ENCODE data around the gene LRMDA. TPM values are rescaled to one million over a fixed set of nuclear protein-coding genes. Genes with fewer than 3 reads are reported as not detected.
"Not testable (repeated sequence)": the region's sequence is repeated elsewhere in the genome, so short reads cannot be mapped to it uniquely, and the experiment has no call there.

Gene LRMDA
- total RNA-seq, 4 donors from 2014 or later, result 1.5 to 15.7 (median 4.6) TPM

DNA sequence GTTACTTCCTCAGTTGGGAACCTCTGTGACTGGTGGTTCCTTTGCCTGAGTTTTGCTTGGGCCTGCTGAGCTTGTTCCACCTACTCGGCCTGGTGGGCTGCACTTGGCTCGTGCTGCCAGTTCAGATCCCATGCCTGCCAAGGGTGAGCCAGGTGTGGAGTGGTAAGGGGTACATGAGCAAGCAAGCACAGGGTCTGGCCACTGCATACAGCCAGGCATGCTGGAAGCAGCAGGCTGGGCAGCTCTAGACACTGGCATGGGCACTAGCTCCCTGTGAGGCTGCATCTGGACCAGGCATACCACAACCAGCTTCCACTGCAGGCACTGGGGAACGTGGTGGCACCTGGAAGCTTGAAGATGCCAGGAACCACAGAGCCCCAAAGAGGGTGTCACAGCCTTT, 624.0 kb downstream of the LRMDA start:
- H3K9me3 ChIP-seq, result no peaks in the 10 kb centered on the region
- TF ChIP-seq, protein P1, sequence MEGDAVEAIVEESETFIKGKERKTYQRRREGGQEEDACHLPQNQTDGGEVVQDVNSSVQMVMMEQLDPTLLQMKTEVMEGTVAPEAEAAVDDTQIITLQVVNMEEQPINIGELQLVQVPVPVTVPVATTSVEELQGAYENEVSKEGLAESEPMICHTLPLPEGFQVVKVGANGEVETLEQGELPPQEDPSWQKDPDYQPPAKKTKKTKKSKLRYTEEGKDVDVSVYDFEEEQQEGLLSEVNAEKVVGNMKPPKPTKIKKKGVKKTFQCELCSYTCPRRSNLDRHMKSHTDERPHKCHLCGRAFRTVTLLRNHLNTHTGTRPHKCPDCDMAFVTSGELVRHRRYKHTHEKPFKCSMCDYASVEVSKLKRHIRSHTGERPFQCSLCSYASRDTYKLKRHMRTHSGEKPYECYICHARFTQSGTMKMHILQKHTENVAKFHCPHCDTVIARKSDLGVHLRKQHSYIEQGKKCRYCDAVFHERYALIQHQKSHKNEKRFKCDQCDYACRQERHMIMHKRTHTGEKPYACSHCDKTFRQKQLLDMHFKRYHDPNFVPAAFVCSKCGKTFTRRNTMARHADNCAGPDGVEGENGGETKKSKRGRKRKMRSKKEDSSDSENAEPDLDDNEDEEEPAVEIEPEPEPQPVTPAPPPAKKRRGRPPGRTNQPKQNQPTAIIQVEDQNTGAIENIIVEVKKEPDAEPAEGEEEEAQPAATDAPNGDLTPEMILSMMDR (IDR thresholded peaks at IDR 0.05), result no peak
- TF ChIP-seq POLR2A (IDR thresholded peaks at IDR 0.05), result no peak
- intact Hi-C loops (cut with DNase I; ENCODE audit: low total_unique reads), result no loop called here
- no peaks in the 10 kb centered on the region for H3K36me3 ChIP-seq
- no peaks in the 10 kb centered on the region for H3K4me1 ChIP-seq
- DNase-seq, result no peak
- no peaks in the 10 kb centered on the region for H3K27me3 ChIP-seq
- no peak overlapping the region for H3K27ac ChIP-seq
- no peak overlapping the region for H3K4me3 ChIP-seq

DNA sequence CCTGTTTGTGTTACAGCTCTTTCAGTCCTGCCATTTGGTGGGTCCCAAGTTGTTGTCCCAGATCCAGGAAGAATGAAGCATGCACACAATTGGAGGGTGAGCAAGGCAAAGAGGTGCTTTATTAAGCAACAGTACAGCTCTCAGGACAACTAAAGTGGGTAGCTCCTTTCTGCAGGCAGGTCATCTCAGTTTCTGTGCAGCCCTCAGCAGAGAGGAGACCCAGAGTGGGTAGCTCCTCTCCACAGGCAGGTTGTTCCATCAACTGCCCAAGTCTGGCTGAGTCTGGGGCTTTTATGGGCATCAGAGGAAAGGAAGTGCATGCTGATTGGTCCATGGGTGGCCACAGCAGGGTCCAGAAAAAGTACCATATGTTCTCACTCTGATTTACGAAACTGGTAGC, 624.5 kb downstream of the LRMDA start:
- Histone ChIP-seq H3K4me1 (no peaks in the 10 kb centered on the region), H3K9me3 (no peaks in the 10 kb centered on the region), H3K27me3 (no peaks in the 10 kb centered on the region), H3K27ac (no peak overlapping the region), H3K4me3 (no peak overlapping the region), H3K36me3 (no peaks in the 10 kb centered on the region)
- intact Hi-C loops (cut with DNase I; ENCODE audit: low total_unique reads), result no loop called here
- TF ChIP-seq POLR2A (IDR thresholded peaks at IDR 0.05), result no peak
- TF ChIP-seq, protein P1 (IDR thresholded peaks at IDR 0.05), result no peak
- no peak for DNase-seq

DNA sequence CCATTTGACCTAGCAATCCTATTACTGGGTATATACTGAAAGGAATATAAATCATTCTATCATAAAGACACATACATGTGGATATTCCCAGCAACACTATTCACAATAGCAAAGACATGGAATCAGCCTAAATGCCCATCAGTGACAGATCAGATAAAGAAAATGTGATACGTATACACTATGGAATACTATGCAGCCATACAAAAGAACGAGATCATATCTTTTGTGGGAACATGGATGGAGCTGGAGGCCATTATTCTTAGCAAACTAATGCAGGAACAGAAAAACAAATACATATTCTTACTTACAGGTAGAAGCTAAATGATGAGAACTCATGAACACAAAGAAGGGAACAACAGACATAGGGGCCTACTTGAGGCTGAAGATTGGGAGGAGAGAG, 629.6 kb downstream of the LRMDA start:
- DNase-seq; intact Hi-C loops (cut with DNase I; ENCODE audit: low total_unique reads); H3K4me3 ChIP-seq: not testable (repeated sequence)

DNA sequence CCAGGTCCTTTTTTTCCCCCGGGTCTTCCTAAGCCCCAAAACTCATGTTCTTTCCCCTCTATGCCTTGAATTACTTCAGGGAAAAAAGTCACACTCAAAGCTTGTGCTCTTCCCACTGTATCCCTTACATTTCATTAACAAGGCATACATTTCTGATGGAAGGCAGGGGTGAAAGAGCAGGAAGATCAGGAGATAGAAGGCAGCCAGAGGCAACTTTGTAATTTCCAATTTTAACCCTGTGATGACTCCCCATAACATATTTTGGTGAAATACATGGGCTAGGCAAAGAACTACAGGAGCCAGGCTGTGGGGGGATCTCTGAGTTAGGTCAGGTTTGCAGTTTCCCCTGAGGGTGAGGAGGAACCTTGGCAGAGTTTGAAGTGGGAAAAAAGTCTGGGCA, 635.0 kb downstream of the LRMDA start:
- H3K27ac ChIP-seq, result peak overlapping the region in 1 of 2 donors; percentile 36
- DNase-seq, result no peak
- no peaks in the 10 kb centered on the region for H3K9me3 ChIP-seq
- TF ChIP-seq, protein P1 (IDR thresholded peaks at IDR 0.05), result no peak
- no peak for TF ChIP-seq POLR2A (IDR thresholded peaks at IDR 0.05)
- no peaks in the 10 kb centered on the region for H3K27me3 ChIP-seq
- no peak overlapping the region for H3K4me3 ChIP-seq
- H3K4me1 ChIP-seq, result peaks cover 10 to 12% of the 10 kb centered on the region in 2 donors
- intact Hi-C loops (cut with DNase I; ENCODE audit: low total_unique reads), result no loop called here
- no peaks in the 10 kb centered on the region for H3K36me3 ChIP-seq

More for the DNA sequence above, 629.6 kb downstream of the LRMDA start:
- H3K36me3 ChIP-seq, H3K4me1 ChIP-seq, H3K27me3 ChIP-seq, H3K9me3 ChIP-seq, H3K27ac ChIP-seq: not testable (repeated sequence)

DNA sequence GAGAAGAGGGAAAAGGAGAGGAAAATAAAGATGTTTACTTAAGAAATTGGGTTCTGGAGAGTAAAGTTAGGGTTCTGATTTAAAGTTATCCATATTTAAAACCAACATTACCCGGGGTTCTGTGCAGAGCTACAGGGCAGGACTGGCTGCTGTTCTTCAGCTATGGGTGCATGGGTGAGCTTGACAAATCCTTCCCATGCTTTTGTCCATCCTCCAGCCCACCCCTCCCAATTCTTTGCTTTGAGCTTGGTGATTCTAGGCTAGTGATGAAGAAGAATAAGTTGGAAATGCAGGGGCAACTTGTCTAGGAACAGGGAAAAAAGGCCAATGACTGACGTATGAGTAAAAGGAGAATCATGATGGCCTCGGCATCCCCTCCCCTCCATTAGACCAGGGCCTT, 636.0 kb downstream of the LRMDA start:
- Histone ChIP-seq H3K4me1 (peaks cover 10 to 12% of the 10 kb centered on the region in 2 donors), H3K36me3 (no peaks in the 10 kb centered on the region), H3K9me3 (no peaks in the 10 kb centered on the region), H3K4me3 (no peak overlapping the region), H3K27me3 (no peaks in the 10 kb centered on the region), H3K27ac (peak overlapping the region; percentile 7 to 88)
- TF ChIP-seq, protein P1 (IDR thresholded peaks at IDR 0.05), result no peak
- TF ChIP-seq POLR2A (IDR thresholded peaks at IDR 0.05), result no peak
- no peak for DNase-seq
- intact Hi-C loops (cut with DNase I; ENCODE audit: low total_unique reads), result no loop called here

DNA sequence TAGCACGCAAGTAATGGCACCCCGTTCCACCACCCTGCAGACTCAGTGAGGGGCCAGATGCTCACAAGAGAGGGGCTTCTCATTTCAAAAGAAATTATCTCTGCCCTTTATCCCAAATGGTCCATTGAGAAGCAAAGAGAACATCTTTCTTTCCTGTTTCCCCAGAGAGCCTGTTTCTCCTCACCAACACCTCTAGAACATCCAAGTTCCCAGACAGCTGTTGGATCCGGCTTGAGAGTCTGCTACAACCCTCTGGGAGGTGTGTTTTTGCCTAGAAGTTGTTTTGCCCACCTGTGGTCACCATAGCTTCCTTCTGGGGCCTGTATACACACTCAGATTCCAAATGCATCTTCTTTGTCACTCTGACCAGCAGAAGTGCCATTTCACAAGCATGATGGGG, 637.4 kb downstream of the LRMDA start:
- no peak for DNase-seq
- no peaks in the 10 kb centered on the region for H3K27me3 ChIP-seq
- intact Hi-C loops (cut with DNase I; ENCODE audit: low total_unique reads), result no loop called here
- no peaks in the 10 kb centered on the region for H3K9me3 ChIP-seq
- no peaks in the 10 kb centered on the region for H3K36me3 ChIP-seq
- H3K4me1 ChIP-seq, result peaks cover 10 to 12% of the 10 kb centered on the region in 2 donors
- H3K4me3 ChIP-seq, result no peak overlapping the region
- peak overlapping the region; percentile 29 to 88 for H3K27ac ChIP-seq
- TF ChIP-seq POLR2A (IDR thresholded peaks at IDR 0.05), result no peak
- TF ChIP-seq, protein P1 (IDR thresholded peaks at IDR 0.05), result no peak
